ENCODE measurements around the gene TBC1D14.
"Not testable (repeated sequence)": the region's sequence is repeated elsewhere in the genome, so short reads cannot be mapped to it uniquely, and the experiment has no call there.

Gene TBC1D14

GRCh38 chr4:6889736-6890324 is 19.8 kb upstream of the TBC1D14 start:
- DNase-seq (ENCODE audit: low spot score): no peak
- no peak for TF ChIP-seq CTCF (IDR thresholded peaks at IDR 0.05; ENCODE audit: borderline replicate concordance, control extremely low read depth, extremely low read depth, insufficient read depth, missing control alignments)
- in situ Hi-C loops (cut with MboI; ENCODE audit: low sequenced_read_pairs, unreplicated experiment): loop anchor here (10.0 to 25.0 kb wide), 2 partner anchors 178 to 185 kb away; partner anchors contain the start of genes BLOC1S4 and MRFAP1L1

GRCh38 chr4:6890358-6890757 is 19.3 kb upstream of the TBC1D14 start:
- TF ChIP-seq CTCF (IDR thresholded peaks at IDR 0.05; ENCODE audit: borderline replicate concordance, control extremely low read depth, extremely low read depth, insufficient read depth, missing control alignments): no peak
- DNase-seq (ENCODE audit: low spot score): no peak
- in situ Hi-C loops (cut with MboI; ENCODE audit: low sequenced_read_pairs, unreplicated experiment): loop anchor here (10.0 to 25.0 kb wide), 2 partner anchors 178 to 184 kb away; partner anchors contain the start of genes BLOC1S4 and MRFAP1L1

GRCh38 chr4:6890971-6891370 is 18.7 kb upstream of the TBC1D14 start:
- in situ Hi-C loops (cut with MboI; ENCODE audit: low sequenced_read_pairs, unreplicated experiment): loop anchor here (10.0 to 25.0 kb wide), 2 partner anchors 179 to 184 kb away; partner anchors contain the start of genes BLOC1S4 and MRFAP1L1
- DNase-seq (ENCODE audit: low spot score): not testable (repeated sequence)

GRCh38 chr4:6891436-6892170 is 18.0 kb upstream of the TBC1D14 start:
- no peak for DNase-seq (ENCODE audit: low spot score)
- in situ Hi-C loops (cut with MboI; ENCODE audit: low sequenced_read_pairs, unreplicated experiment): loop anchor here (10.0 to 25.0 kb wide), 2 partner anchors 179 to 183 kb away; partner anchors contain the start of genes BLOC1S4 and MRFAP1L1
- no peak for TF ChIP-seq CTCF (IDR thresholded peaks at IDR 0.05; ENCODE audit: borderline replicate concordance, control extremely low read depth, extremely low read depth, insufficient read depth, missing control alignments)

- DNase-seq (ENCODE audit: low spot score): peak; percentile 48
- in situ Hi-C loops (cut with MboI; ENCODE audit: low sequenced_read_pairs, unreplicated experiment): loop anchor here (10.0 to 25.0 kb wide), 2 partner anchors 180 to 182 kb away; partner anchors contain the start of genes BLOC1S4 and MRFAP1L1
- TF ChIP-seq CTCF (IDR thresholded peaks at IDR 0.05; ENCODE audit: borderline replicate concordance, control extremely low read depth, extremely low read depth, insufficient read depth, missing control alignments): no peak
Observed at GRCh38 chr4:6892190-6892908, 17.3 kb upstream of the TBC1D14 start.

- no peak for TF ChIP-seq CTCF (IDR thresholded peaks at IDR 0.05; ENCODE audit: borderline replicate concordance, control extremely low read depth, extremely low read depth, insufficient read depth, missing control alignments)
- DNase-seq (ENCODE audit: low spot score): no peak
- in situ Hi-C loops (cut with MboI; ENCODE audit: low sequenced_read_pairs, unreplicated experiment): loop anchor here (10.0 to 25.0 kb wide), 2 partner anchors 181 to 182 kb away; partner anchors contain the start of genes BLOC1S4 and MRFAP1L1
Observed at GRCh38 chr4:6892909-6893202, 16.8 kb upstream of the TBC1D14 start.
